Activated CD4-positive, alpha-beta memory T cell treated with anti-CD3 and anti-CD28 coated beads for 36 hours (primary cell): ENCODE results near the gene LAMTOR3. TPM values are rescaled to one million over a fixed set of nuclear protein-coding genes. Genes with fewer than 3 reads are reported as not detected.
A peak's percentile ranks its signal among the peaks of the same experiment; 100 is the strongest.

ENCODE experiments used
- CTCF ChIA-PET: fragments of 350-600 bp; sonication (Branson Sonifier 250); formaldehyde crosslinking; loops from one replicate; lab custom pipeline; 2021; ENCODE audit warnings: antibody characterized with exemption, inconsistent platforms; lab: Charles Lee
- POLR2A ChIA-PET: fragments of 350-600 bp; sonication (Branson Sonifier 250); formaldehyde crosslinking; loops from one replicate; lab custom pipeline; 2021; ENCODE audit warnings: antibody characterized with exemption; lab: Charles Lee
- DNase-seq: peaks from one replicate; pipeline ENCODE4 v3.0.0-alpha.2; 2020
- H3K27ac Mint-ChIP-seq: one replicate; pipeline ENCODE4 v1.8.0; 2021; ENCODE audit warnings: mixed read lengths
- H3K27me3 Mint-ChIP-seq: one replicate; pipeline ENCODE4 v1.8.0; 2021; ENCODE audit warnings: mixed read lengths
- H3K36me3 Mint-ChIP-seq: one replicate; pipeline ENCODE4 v1.8.0; 2021; ENCODE audit warnings: mixed read lengths
- H3K4me1 Mint-ChIP-seq: one replicate; pipeline ENCODE4 v1.8.0; 2021; ENCODE audit warnings: low read depth, mixed read lengths
- H3K4me3 Mint-ChIP-seq: one replicate; pipeline ENCODE4 v1.8.0; 2021; ENCODE audit warnings: mild to moderate bottlenecking, mixed read lengths
- H3K9me3 Mint-ChIP-seq: one replicate; pipeline ENCODE4 v1.8.0; 2021; ENCODE audit warnings: mixed read lengths
- intact Hi-C: fragments of 100-400 bp; cut with micrococcal nuclease; formaldehyde crosslinking; loops from one replicate; pipeline ENCODE4 v1.15.1; 2023
- total RNA-seq, 2 experiments: library from RNA; stranded (reverse); gene quantifications; one replicate each; pipeline ENCODE4 v1.2.3, GENCODE V29; 2021

The LAMTOR3 gene
- total RNA-seq, 2 experiments from 2014 or later = 21.8 to 26.1 TPM

DNA sequence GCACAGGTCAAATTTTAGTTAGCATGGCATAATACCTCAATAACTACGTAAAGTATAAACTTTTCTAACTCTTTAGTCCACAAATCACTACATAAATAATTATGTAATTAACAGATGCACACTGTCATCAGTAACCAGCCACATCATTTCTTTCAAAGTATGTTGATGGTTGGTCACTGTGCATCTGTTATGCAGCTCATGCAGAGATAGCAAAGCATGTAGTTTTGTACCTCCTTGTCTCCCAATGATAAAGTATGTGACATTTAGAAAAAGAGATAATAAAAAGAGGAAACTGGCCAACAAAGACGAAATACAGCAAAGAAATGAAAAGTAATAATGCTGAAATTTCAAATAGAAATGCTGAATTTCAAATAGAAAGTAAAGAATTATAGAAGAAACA, 2.9 kb downstream of the LAMTOR3 start:
- Mint-ChIP-seq H3K27me3 (no peaks in the 10 kb centered on the region), H3K4me3 (no peak overlapping the region), H3K4me1 (peaks cover 42% of the 10 kb centered on the region), H3K9me3 (no peaks in the 10 kb centered on the region), H3K27ac (no peak overlapping the region), H3K36me3 (peaks cover 3% of the 10 kb centered on the region)
- ChIA-PET CTCF (interaction anchor here (1.0 to 2.1 kb wide), 3 partner anchors 80 to 83 kb away, joined by 3 to 8 read pairs (median 4); no protein-coding TSS in a partner anchor), POLR2A (interaction anchor here (1.2 kb wide), 1 partner anchor 328 kb away, joined by 3 read pairs; the partner anchor contains the start of gene TRMT10A)
- intact Hi-C loops = no loop called here
- no peak for DNase-seq

DNA sequence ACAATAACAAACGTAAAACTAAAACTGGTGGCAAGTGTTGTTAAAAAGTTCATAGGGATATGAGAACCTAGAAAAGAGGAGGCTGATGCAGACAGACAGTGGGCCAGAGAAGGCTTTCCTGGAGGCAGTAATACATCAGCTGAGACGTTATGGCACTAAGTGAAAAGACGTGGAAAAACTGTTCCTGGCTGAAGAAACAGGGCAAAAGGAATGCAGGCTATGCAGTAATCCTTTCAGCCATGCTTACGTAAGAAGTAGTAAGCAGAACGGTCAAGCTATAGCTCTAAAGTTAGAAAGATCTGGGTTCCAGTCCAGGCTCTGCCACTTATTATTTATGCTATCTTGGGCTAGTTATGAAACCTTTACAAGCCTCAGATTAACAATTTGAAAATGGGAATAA, 6.4 kb downstream of the LAMTOR3 start:
- Mint-ChIP-seq H3K36me3 (peaks cover 5% of the 10 kb centered on the region), H3K9me3 (no peaks in the 10 kb centered on the region), H3K27me3 (no peaks in the 10 kb centered on the region), H3K27ac (no peak overlapping the region), H3K4me3 (no peak overlapping the region), H3K4me1 (peaks cover 23% of the 10 kb centered on the region)
- no peak for DNase-seq
- ChIA-PET POLR2A (no interaction called here), CTCF (no interaction called here)
- intact Hi-C loops = no loop called here

- Mint-ChIP-seq H3K4me1 (peaks cover 13% of the 10 kb centered on the region), H3K27ac (no peak overlapping the region), H3K27me3 (no peaks in the 10 kb centered on the region), H3K4me3 (no peak overlapping the region), H3K36me3 (peaks cover 6% of the 10 kb centered on the region), H3K9me3 (no peaks in the 10 kb centered on the region)
- intact Hi-C loops = no loop called here
- POLR2A ChIA-PET = no interaction called here
- CTCF ChIA-PET = interaction anchor here (0.6 to 3.1 kb wide), 5 partner anchors 56 to 162 kb away, joined by 3 to 73 read pairs (median 9); partner anchors contain the start of gene DAPP1
- DNase-seq = no peak
These were observed 8.1 kb downstream of the LAMTOR3 start for GRCh38 chr4:99886146-99886545.

DNA sequence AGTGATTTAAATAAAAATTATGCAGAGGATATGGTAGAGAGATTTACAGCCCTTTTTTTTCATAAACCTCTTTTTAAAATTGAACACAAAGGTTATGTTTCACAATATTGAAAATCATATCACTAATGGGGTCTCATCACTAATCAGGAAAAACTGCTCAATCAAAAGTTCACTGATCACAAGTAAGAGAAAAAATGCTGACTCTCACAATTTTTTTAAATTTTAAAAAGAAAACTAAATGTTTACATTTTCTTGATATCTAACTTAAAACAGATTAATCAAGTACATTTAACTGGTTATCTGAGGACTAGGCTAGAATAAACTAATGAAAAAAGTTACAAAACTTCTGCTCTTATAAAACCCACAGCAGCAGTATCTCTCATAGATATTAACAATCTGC, 8.5 kb downstream of the LAMTOR3 start:
- Mint-ChIP-seq H3K9me3 (no peaks in the 10 kb centered on the region), H3K27ac (no peak overlapping the region), H3K36me3 (peaks cover 6% of the 10 kb centered on the region), H3K4me3 (no peak overlapping the region), H3K4me1 (peaks cover 8% of the 10 kb centered on the region), H3K27me3 (no peaks in the 10 kb centered on the region)
- ChIA-PET POLR2A (no interaction called here), CTCF (interaction anchor here (0.6 to 3.1 kb wide), 7 partner anchors 55 to 322 kb away, joined by 3 to 73 read pairs (median 11); partner anchors contain the start of genes DAPP1 and TRMT10A)
- DNase-seq = no peak
- intact Hi-C loops = loop anchor here (1.0 kb wide), 3 partner anchors 69 to 324 kb away; partner anchors contain the start of gene DAPP1

DNA sequence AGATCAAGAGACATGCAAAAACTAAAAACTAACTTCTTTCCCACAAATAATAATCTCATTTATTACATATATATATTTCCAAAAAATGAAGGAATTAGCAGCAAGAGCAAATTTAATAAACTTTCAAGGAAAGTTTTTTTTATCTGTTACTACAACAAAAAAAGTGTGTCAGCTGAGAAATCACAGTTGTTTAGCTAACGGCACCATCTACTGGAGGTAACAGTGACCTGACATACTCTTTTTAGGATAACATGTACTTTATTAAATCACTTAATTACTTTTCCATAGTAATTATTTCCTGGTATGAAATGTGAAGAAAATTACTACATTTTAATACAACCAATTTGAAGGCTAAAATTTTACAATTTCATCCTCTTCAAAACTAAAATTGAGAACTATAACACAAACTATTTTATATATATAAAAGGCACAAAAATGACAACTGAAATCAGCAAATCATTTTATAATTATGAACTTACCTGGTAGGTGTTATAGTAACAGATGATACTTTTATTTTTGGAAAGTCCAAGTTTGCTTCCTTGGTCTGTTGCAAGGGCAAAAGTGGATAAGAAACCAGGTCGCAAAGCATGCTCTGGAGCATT, 9.1 kb downstream of the LAMTOR3 start:
- intact Hi-C loops = loop anchor here (1.0 kb wide), 3 partner anchors 69 to 324 kb away; partner anchors contain the start of gene DAPP1
- H3K9me3 Mint-ChIP-seq = no peaks in the 10 kb centered on the region
- no peak overlapping the region for H3K27ac Mint-ChIP-seq
- ChIA-PET POLR2A (interaction anchor here (0.7 kb wide), 1 partner anchor 73 kb away, joined by 4 read pairs; no protein-coding TSS in a partner anchor), CTCF (interaction anchor here (0.5 to 3.1 kb wide), 18 partner anchors 9 to 322 kb away, joined by 3 to 73 read pairs (median 4); partner anchors contain the start of genes DAPP1, LAMTOR3 and TRMT10A)
- H3K4me1 Mint-ChIP-seq = peaks cover 6% of the 10 kb centered on the region
- H3K4me3 Mint-ChIP-seq = no peak overlapping the region
- H3K27me3 Mint-ChIP-seq = no peaks in the 10 kb centered on the region
- peak; percentile 19 for DNase-seq
- H3K36me3 Mint-ChIP-seq = peaks cover 6% of the 10 kb centered on the region

GRCh38 chr4:99879458-99879857, 14.8 kb downstream of the LAMTOR3 start:
- DNase-seq = no peak
- no peak overlapping the region for H3K4me3 Mint-ChIP-seq
- no peaks in the 10 kb centered on the region for H3K4me1 Mint-ChIP-seq
- no peaks in the 10 kb centered on the region for H3K27me3 Mint-ChIP-seq
- ChIA-PET CTCF (interaction anchor here (1.3 to 1.6 kb wide), 3 partner anchors 66 to 71 kb away, joined by 5 to 6 read pairs (median 5); no protein-coding TSS in a partner anchor), POLR2A (no interaction called here)
- intact Hi-C loops = no loop called here
- peaks cover 13% of the 10 kb centered on the region for H3K36me3 Mint-ChIP-seq
- H3K27ac Mint-ChIP-seq = no peak overlapping the region
- no peaks in the 10 kb centered on the region for H3K9me3 Mint-ChIP-seq

- no peaks in the 10 kb centered on the region for H3K27me3 Mint-ChIP-seq
- intact Hi-C loops = no loop called here
- H3K36me3 Mint-ChIP-seq = peaks cover 11% of the 10 kb centered on the region
- DNase-seq = no peak
- ChIA-PET CTCF (interaction anchor here (1.4 kb wide), 2 partner anchors 67 kb away, joined by 5 read pairs; no protein-coding TSS in a partner anchor), POLR2A (no interaction called here)
- no peak overlapping the region for H3K4me3 Mint-ChIP-seq
- no peaks in the 10 kb centered on the region for H3K4me1 Mint-ChIP-seq
- no peaks in the 10 kb centered on the region for H3K9me3 Mint-ChIP-seq
- no peak overlapping the region for H3K27ac Mint-ChIP-seq
These were observed 15.6 kb downstream of the LAMTOR3 start for GRCh38 chr4:99878604-99879003.

DNA sequence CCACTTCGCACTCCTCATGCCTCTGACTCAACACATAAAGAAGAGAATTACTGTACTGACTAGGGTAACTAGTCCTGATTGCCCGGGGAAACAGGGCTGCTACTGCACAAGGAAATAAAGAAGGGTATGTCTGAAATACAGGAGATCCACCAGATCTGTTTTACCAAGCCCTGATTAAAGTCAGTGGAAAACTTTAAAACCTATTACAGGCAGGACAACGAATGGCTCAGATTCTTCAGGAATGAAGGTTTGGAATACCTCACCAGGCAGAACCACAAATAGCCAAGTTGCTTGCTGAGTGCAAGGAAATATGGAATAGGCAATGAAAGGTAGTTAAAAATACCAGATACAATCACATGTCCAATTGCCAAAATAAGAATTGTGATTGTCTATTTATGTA, 17.3 kb downstream of the LAMTOR3 start:
- Mint-ChIP-seq H3K4me1 (peaks cover 8% of the 10 kb centered on the region), H3K27ac (no peak overlapping the region), H3K36me3 (peaks cover 10% of the 10 kb centered on the region), H3K27me3 (no peaks in the 10 kb centered on the region), H3K4me3 (no peak overlapping the region), H3K9me3 (no peaks in the 10 kb centered on the region)
- CTCF ChIA-PET = interaction anchor here (1.4 kb wide), 1 partner anchor 65 kb away, joined by 5 read pairs; no protein-coding TSS in a partner anchor
- intact Hi-C loops = no loop called here
- no peak for DNase-seq
- POLR2A ChIA-PET = no interaction called here

- Mint-ChIP-seq H3K27me3 (no peaks in the 10 kb centered on the region), H3K4me3 (no peak overlapping the region), H3K4me1 (peaks cover 13% of the 10 kb centered on the region), H3K9me3 (no peaks in the 10 kb centered on the region), H3K27ac (no peak overlapping the region), H3K36me3 (peaks cover 15% of the 10 kb centered on the region)
- DNase-seq = no peak
- POLR2A ChIA-PET = interaction anchor here (0.6 kb wide), 1 partner anchor 72 kb away, joined by 4 read pairs; the partner anchor contains the start of gene DNAJB14
- intact Hi-C loops = no loop called here
- CTCF ChIA-PET = interaction anchor here (0.6 kb wide), 1 partner anchor 63 kb away, joined by 3 read pairs; no protein-coding TSS in a partner anchor
These were observed 19.2 kb downstream of the LAMTOR3 start for GRCh38 chr4:99875071-99875470.

DNA sequence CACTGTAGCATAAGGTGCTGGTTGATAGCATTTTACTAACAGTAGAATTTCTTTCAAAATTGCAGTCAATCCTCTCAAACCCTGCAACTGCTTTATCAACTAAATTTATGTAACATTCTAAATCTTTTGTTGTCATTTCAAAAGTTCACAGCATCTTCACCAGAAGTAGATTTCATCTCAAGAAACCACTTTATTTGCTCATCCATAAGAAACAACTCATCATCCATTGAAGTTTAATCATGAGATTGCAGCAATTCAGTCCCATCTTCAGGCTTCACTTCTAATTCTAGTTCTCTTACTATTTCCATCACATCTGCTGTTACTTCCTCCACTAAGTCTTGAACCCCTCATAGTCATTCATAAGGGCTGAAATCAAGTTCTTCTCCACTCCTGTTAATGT, 21.7 kb downstream of the LAMTOR3 start:
- H3K4me1 Mint-ChIP-seq = peaks cover 23% of the 10 kb centered on the region
- POLR2A ChIA-PET = interaction anchor here (0.7 kb wide), 1 partner anchor 55 kb away, joined by 3 read pairs; no protein-coding TSS in a partner anchor
- no peaks in the 10 kb centered on the region for H3K27me3 Mint-ChIP-seq
- no peaks in the 10 kb centered on the region for H3K9me3 Mint-ChIP-seq
- intact Hi-C loops = loop anchor here (1.0 kb wide), 1 partner anchor 11 kb away; no protein-coding TSS in a partner anchor
- no peak overlapping the region for H3K4me3 Mint-ChIP-seq
- CTCF ChIA-PET = interaction anchor here (0.8 to 1.5 kb wide), 2 partner anchors 64 to 76 kb away, joined by 3 to 4 read pairs; no protein-coding TSS in a partner anchor
- no peak for DNase-seq
- H3K27ac Mint-ChIP-seq = no peak overlapping the region
- peaks cover 18% of the 10 kb centered on the region for H3K36me3 Mint-ChIP-seq

GRCh38 chr4:99868126-99868596, 26.1 kb downstream of the LAMTOR3 start:
- Mint-ChIP-seq H3K4me1 (peaks cover 25% of the 10 kb centered on the region), H3K4me3 (no peak overlapping the region), H3K27me3 (no peaks in the 10 kb centered on the region), H3K27ac (peak overlapping the region; percentile 70), H3K36me3 (peaks cover 28% of the 10 kb centered on the region), H3K9me3 (no peaks in the 10 kb centered on the region)
- CTCF ChIA-PET = no interaction called here
- DNase-seq = peak; percentile 60
- intact Hi-C loops = loop anchor here (1.0 kb wide), 1 partner anchor 17 kb away; no protein-coding TSS in a partner anchor
- POLR2A ChIA-PET = no interaction called here

DNA sequence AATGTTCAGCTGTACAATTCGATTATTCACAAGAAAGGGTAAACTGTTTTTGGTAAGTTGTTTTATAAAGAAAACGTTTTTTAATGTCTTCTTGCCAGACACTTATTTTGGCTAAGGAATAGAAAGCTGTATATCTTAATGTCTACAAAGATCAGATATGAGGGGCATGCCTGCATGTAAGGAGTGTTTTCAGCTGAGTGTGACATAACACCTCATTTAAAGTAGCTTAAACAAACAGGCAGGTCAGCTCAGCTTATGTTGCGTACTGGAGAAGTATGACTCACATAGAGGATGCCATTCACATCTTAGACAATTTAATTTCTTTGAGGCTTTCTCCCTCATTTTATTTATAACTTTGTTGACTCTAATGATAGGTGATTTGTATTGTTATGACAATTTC, 30.4 kb downstream of the LAMTOR3 start:
- no peaks in the 10 kb centered on the region for H3K27me3 Mint-ChIP-seq
- no peak for DNase-seq
- peaks cover 27% of the 10 kb centered on the region for H3K36me3 Mint-ChIP-seq
- ChIA-PET CTCF (interaction anchor here (1.1 kb wide), 2 partner anchors 52 to 56 kb away, joined by 3 read pairs; no protein-coding TSS in a partner anchor), POLR2A (interaction anchor here (0.7 kb wide), 1 partner anchor 17 kb away, joined by 3 read pairs; no protein-coding TSS in a partner anchor)
- H3K4me1 Mint-ChIP-seq = peaks cover 32% of the 10 kb centered on the region
- no peaks in the 10 kb centered on the region for H3K9me3 Mint-ChIP-seq
- no peak overlapping the region for H3K4me3 Mint-ChIP-seq
- H3K27ac Mint-ChIP-seq = no peak overlapping the region
- intact Hi-C loops = no loop called here
